K562 (cell line): ENCODE data around the gene KCNE1. TPM values are rescaled to one million over a fixed set of nuclear protein-coding genes. Genes with fewer than 3 reads are reported as not detected.
A peak's percentile ranks its signal among the peaks of the same experiment; 100 is the strongest.

Experiments used
- CREB1 ChIP-seq, 2 experiments: sonication (generic) in 1 of 2; formaldehyde crosslinking in 1 of 2; IDR thresholded peaks; 2 replicates each; pipeline versions ENCODE4 v1.6.1 to v1.8.0; 2012 to 2022; ENCODE audit warnings: inconsistent platforms in 1 of 2, mild to moderate bottlenecking in 1 of 2, missing genetic modification reagents in 1 of 2, moderate library complexity in 1 of 2
- MAZ ChIP-seq, 2 experiments: fragments of 450-650 bp in 1 of 2; sonication (generic) in 1 of 2; formaldehyde crosslinking; IDR thresholded peaks in 1 of 2; conservative IDR thresholded peaks in 1 of 2; 2 replicates each; pipeline versions ENCODE4 v1.4.0 to v1.5.0; 2020; ENCODE audit warnings: mild to moderate bottlenecking in 1 of 2, missing genetic modification reagents in 1 of 2
- MXI1 ChIP-seq: IDR thresholded peaks from 2 replicates; pipeline ENCODE4 v1.6.1; 2011; ENCODE audit warnings: low read depth, mild to moderate bottlenecking, improper control_type of control experiment, low read length
- RAD21 ChIP-seq, 2 experiments: fragments of 250-450 bp in 1 of 2; fragments of 450-650 bp in 1 of 2; sonication (Bioruptor Pico) in 1 of 2; formaldehyde crosslinking in 1 of 2; IDR thresholded peaks in 1 of 2; conservative IDR thresholded peaks in 1 of 2; 2 replicates each; pipeline versions ENCODE4 v1.4.0 to v1.8.0; 2020 to 2022; ENCODE audit warnings: mild to moderate bottlenecking in 2 of 2, moderate library complexity in 1 of 2
- RBM22 ChIP-seq: fragments of 200-400 bp; formaldehyde crosslinking; IDR thresholded peaks from 2 replicates; pipeline ENCODE4 v1.6.1; 2018; ENCODE audit warnings: low read length, low read depth; ENCODE audit not compliant: poor library complexity, severe bottlenecking
- RBM39 ChIP-seq: fragments of 200-400 bp; formaldehyde crosslinking; optimal IDR thresholded peaks from 2 replicates; pipeline ENCODE3; 2018; ENCODE audit warnings: low read depth, low read length
- RUNX1 ChIP-seq: sonication (generic); IDR thresholded peaks from 2 replicates; pipeline ENCODE4 v1.6.1; 2016; ENCODE audit warnings: antibody characterized with exemption, low read depth
- SIRT6 ChIP-seq: IDR thresholded peaks from one replicate; pipeline ENCODE4 v1.6.1; 2012; ENCODE audit warnings: low read depth, mild to moderate bottlenecking, control low read depth, inconsistent platforms, low read length, moderate library complexity
- TRIM28 ChIP-seq: fragments of 450-650 bp; IDR thresholded peaks from 2 replicates; pipeline ENCODE4 v1.6.1; 2017
- ZNF143 ChIP-seq: sonication (generic); formaldehyde crosslinking; IDR thresholded peaks from 2 replicates; pipeline ENCODE4 v1.9.0; 2022; ENCODE audit warnings: mild to moderate bottlenecking, missing genetic modification reagents
- ZNF408 ChIP-seq: fragments of 250-450 bp; sonication (Bioruptor Pico); IDR thresholded peaks from 2 replicates; pipeline ENCODE4 v1.4.0; 2020; ENCODE audit warnings: low read depth, mild to moderate bottlenecking, moderate library complexity
- ZNF76 ChIP-seq: fragments of 250-450 bp; sonication (Bioruptor Pico); IDR thresholded peaks from 2 replicates; pipeline ENCODE4 v1.4.0; 2020; ENCODE audit warnings: mild to moderate bottlenecking, moderate library complexity, borderline replicate concordance
- ZSCAN32 ChIP-seq: fragments of 450-650 bp; formaldehyde crosslinking; IDR thresholded peaks from 2 replicates; pipeline ENCODE4 v1.4.0; 2020; ENCODE audit warnings: mild to moderate bottlenecking, moderate library complexity
- ZZZ3 ChIP-seq: fragments of 450-650 bp; IDR thresholded peaks from 2 replicates; pipeline ENCODE4 v1.6.1; 2016; ENCODE audit warnings: antibody characterized with exemption, mild to moderate bottlenecking, moderate library complexity
- polyA plus RNA-seq, 8 experiments: library from polyadenylated mRNA; depleted of rRNA in 4 of 8; stranded (reverse) in 5 of 8; unstranded in 3 of 8; fragments of >200 nt; fragmentation: Nextera tagmentation in 2 of 8; fragmentation: Illumina TruSeq in 1 of 8; extraction: Ambion mirVana in 2 of 8; extraction: Trizol in 1 of 8; gene quantifications; 2 replicates each; pipeline versions ENCODE4 v1.2.1 to v1.2.3, GENCODE V29; 2011 to 2014; ENCODE audit warnings: inconsistent platforms in 1 of 8, missing spikeins in 1 of 8
- total RNA-seq, 7 experiments: library from RNA; depleted of rRNA in 6 of 7; stranded (reverse); fragments of >200 nt in 6 of 7; fragmentation: Illumina TruSeq in 2 of 7; extraction: Trizol in 2 of 7; gene quantifications; 2 replicates each; pipeline versions ENCODE4 v1.2.1 to v1.2.3, GENCODE V29; 2011 to 2021; ENCODE audit warnings: low replicate concordance in 1 of 7
- TF ChIP-seq, protein P1 (sequence below): fragments of 450-650 bp; IDR thresholded peaks from 2 replicates; pipeline ENCODE4 v1.6.1; 2016; ENCODE audit warnings: low read depth
- TF ChIP-seq, protein P2 (sequence below): IDR thresholded peaks from 2 replicates; pipeline ENCODE4 v1.6.1; 2011; ENCODE audit warnings: borderline replicate concordance, low read depth, mild to moderate bottlenecking, moderate library complexity, low read length; ENCODE audit not compliant: insufficient read depth, poor library complexity, severe bottlenecking
- TF ChIP-seq, protein P3 (sequence below): IDR thresholded peaks from 3 replicates; pipeline ENCODE4 v1.6.1; 2011; ENCODE audit warnings: borderline replicate concordance, mild to moderate bottlenecking; ENCODE audit not compliant: insufficient read length, insufficient read depth

Gene KCNE1
- total and polyA plus RNA-seq, 9 of the 15 experiments (the other 6 are each of a cell fraction or from before 2014, with no cell fraction given) = 0.05 to 0.22 (median 0.11) TPM; not detected in 3

- TF ChIP-seq CREB1 (IDR thresholded peaks at IDR 0.05) (no peak), CREB1 (CRISPR knock-in tag; IDR thresholded peaks at IDR 0.05) (no peak), ZNF143 (CRISPR knock-in tag) (no peak), ZNF408 (CRISPR knock-in tag) (no peak), MAZ (CRISPR knock-in tag; conservative IDR thresholded peaks at IDR 0.05 in 1 of 2, IDR thresholded peaks at IDR 0.05 in 1 of 2) (0 out of 4 replicates have a peak, but pooled peaks of 1 of the 2 experiments have one; percentile 28), RAD21 (CRISPR knock-in tag; conservative IDR thresholded peaks at IDR 0.05 in 1 of 2, IDR thresholded peaks at IDR 0.05 in 1 of 2) (peak in 1 of 2 experiments; percentile 75; a peak in 2 of 4 replicates), ZSCAN32 (no peak), ZNF76 (CRISPR knock-in tag) (no peak), SIRT6 (no peak), RUNX1 (no peak), RBM39 (no peak), MXI1 (peak; percentile 26; the same call in 1 of the 2 replicates), ZZZ3 (no peak), TRIM28 (no peak), RBM22 (no peak)
- TF ChIP-seq, protein P1, sequence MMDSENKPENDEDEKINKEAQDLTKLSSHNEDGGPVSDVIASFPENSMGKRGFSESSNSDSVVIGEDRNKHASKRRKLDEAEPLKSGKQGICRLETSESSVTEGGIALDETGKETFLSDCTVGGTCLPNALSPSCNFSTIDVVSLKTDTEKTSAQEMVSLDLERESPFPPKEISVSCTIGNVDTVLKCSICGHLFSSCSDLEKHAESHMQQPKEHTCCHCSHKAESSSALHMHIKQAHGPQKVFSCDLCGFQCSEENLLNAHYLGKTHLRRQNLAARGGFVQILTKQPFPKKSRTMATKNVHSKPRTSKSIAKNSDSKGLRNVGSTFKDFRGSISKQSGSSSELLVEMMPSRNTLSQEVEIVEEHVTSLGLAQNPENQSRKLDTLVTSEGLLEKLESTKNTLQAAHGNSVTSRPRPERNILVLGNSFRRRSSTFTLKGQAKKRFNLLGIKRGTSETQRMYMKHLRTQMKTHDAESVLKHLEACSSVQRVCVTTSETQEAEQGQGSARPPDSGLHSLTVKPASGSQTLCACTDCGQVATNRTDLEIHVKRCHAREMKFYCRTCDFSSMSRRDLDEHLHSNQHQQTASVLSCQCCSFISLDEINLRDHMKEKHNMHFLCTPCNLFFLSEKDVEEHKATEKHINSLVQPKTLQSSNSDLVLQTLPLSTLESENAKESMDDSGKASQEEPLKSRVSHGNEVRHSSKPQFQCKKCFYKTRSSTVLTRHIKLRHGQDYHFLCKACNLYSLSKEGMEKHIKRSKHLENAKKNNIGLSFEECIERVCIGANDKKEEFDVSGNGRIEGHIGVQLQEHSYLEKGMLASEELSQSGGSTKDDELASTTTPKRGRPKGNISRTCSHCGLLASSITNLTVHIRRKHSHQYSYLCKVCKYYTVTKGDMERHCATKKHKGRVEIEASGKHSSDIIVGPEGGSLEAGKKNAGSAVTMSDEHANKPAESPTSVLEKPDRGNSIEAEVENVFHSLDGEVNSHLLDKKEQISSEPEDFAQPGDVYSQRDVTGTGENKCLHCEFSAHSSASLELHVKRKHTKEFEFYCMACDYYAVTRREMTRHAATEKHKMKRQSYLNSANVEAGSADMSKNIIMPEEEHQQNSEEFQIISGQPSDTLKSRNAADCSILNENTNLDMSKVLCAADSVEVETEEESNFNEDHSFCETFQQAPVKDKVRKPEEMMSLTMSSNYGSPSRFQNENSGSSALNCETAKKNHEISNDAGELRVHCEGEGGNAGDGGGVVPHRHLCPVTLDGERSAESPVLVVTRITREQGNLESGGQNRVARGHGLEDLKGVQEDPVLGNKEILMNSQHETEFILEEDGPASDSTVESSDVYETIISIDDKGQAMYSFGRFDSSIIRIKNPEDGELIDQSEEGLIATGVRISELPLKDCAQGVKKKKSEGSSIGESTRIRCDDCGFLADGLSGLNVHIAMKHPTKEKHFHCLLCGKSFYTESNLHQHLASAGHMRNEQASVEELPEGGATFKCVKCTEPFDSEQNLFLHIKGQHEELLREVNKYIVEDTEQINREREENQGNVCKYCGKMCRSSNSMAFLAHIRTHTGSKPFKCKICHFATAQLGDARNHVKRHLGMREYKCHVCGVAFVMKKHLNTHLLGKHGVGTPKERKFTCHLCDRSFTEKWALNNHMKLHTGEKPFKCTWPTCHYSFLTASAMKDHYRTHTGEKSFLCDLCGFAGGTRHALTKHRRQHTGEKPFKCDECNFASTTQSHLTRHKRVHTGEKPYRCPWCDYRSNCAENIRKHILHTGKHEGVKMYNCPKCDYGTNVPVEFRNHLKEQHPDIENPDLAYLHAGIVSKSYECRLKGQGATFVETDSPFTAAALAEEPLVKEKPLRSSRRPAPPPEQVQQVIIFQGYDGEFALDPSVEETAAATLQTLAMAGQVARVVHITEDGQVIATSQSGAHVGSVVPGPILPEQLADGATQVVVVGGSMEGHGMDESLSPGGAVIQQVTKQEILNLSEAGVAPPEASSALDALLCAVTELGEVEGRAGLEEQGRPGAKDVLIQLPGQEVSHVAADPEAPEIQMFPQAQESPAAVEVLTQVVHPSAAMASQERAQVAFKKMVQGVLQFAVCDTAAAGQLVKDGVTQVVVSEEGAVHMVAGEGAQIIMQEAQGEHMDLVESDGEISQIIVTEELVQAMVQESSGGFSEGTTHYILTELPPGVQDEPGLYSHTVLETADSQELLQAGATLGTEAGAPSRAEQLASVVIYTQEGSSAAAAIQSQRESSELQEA = no peak
- TF ChIP-seq, protein P2, sequence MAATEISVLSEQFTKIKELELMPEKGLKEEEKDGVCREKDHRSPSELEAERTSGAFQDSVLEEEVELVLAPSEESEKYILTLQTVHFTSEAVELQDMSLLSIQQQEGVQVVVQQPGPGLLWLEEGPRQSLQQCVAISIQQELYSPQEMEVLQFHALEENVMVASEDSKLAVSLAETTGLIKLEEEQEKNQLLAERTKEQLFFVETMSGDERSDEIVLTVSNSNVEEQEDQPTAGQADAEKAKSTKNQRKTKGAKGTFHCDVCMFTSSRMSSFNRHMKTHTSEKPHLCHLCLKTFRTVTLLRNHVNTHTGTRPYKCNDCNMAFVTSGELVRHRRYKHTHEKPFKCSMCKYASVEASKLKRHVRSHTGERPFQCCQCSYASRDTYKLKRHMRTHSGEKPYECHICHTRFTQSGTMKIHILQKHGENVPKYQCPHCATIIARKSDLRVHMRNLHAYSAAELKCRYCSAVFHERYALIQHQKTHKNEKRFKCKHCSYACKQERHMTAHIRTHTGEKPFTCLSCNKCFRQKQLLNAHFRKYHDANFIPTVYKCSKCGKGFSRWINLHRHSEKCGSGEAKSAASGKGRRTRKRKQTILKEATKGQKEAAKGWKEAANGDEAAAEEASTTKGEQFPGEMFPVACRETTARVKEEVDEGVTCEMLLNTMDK = peak; percentile 28
- TF ChIP-seq, protein P3, sequence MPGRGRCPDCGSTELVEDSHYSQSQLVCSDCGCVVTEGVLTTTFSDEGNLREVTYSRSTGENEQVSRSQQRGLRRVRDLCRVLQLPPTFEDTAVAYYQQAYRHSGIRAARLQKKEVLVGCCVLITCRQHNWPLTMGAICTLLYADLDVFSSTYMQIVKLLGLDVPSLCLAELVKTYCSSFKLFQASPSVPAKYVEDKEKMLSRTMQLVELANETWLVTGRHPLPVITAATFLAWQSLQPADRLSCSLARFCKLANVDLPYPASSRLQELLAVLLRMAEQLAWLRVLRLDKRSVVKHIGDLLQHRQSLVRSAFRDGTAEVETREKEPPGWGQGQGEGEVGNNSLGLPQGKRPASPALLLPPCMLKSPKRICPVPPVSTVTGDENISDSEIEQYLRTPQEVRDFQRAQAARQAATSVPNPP = no peak
Observed at GRCh38 chr21:34544032-34544496, 32.1 kb upstream of the KCNE1 start (continued).
